ENCODE measurements around the gene CRK. TPM values are rescaled to one million over a fixed set of nuclear protein-coding genes. Genes with fewer than 3 reads are reported as not detected.
"Not testable (repeated sequence)": the region's sequence is repeated elsewhere in the genome, so short reads cannot be mapped to it uniquely, and the experiment has no call there.

CRK gene
- total and polyA plus RNA-seq, 7 donors: 26.4 to 60.4 (median 34.7) TPM

GRCh38 chr17:1449412-1449967 lies 6.5 kb downstream of the CRK start:
- Histone ChIP-seq H3K27ac (no peak overlapping the region), H3K9me3 (no peaks in the 10 kb centered on the region), H3K27me3 (ENCODE audit: insufficient read depth in 3 of 3, low read length in 2 of 3) (no peaks in the 10 kb centered on the region), H3K4me1 (peaks cover 65% of the 10 kb centered on the region), H3K4me3 (no peak overlapping the region), H3K36me3 (ENCODE audit: insufficient read depth in 1 of 2, low read depth in 1 of 2) (peaks cover 2 to 12% of the 10 kb centered on the region in 2 donors)
- no peak for DNase-seq
- intact Hi-C loops (cut with DNase I): no loop called here
- no peak for TF ChIP-seq CTCF (IDR thresholded peaks at IDR 0.05)
- ATAC-seq: no peak
- 72 to 84% (median 83%) methylated on average over 5 of the region's 5 CpGs for WGBS, 3 donors

DNA sequence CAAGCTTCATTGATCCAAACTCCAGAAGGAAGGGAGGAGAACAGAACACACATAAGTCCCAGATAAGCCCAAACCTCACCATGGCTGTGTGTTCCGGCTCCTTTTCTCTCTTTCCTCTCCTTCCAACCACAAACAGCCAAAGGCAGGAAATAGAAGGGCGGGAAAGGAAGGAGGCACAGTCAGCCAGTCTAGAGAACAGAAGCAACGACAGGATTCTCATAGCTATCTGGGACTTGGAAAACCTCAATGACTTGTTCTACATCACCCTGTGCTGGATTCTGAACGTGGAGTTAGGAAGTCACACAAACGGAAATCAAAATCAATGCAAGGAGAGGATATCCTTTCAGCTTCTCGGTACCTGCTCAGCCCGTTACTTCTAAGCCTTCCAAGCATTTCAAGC lies 9.0 kb downstream of the CRK start:
- no peak overlapping the region for H3K4me3 ChIP-seq
- 58 to 69% (median 66%) methylated on average over 7 of the region's 7 CpGs for WGBS, 3 donors
- H3K36me3 ChIP-seq (ENCODE audit: insufficient read depth in 1 of 2, low read depth in 1 of 2): peaks cover 0 to 4% of the 10 kb centered on the region in 2 donors
- H3K4me1 ChIP-seq: peaks cover 40% of the 10 kb centered on the region
- no peak for TF ChIP-seq CTCF (IDR thresholded peaks at IDR 0.05)
- intact Hi-C loops (cut with DNase I): no loop called here
- peak overlapping the region; percentile 42 for H3K27ac ChIP-seq
- DNase-seq (no peak), ATAC-seq (no peak)
- no peaks in the 10 kb centered on the region for H3K27me3 ChIP-seq (ENCODE audit: insufficient read depth in 3 of 3, low read length in 2 of 3)
- no peaks in the 10 kb centered on the region for H3K9me3 ChIP-seq

- DNase-seq (no peak), ATAC-seq (peak in 3 of 4 donors; percentile 2 to 17 (median 13))
- WGBS, 3 donors: 75 to 94% (median 82%) methylated on average over 12 of the region's 12 CpGs
- H3K9me3 ChIP-seq: no peaks in the 10 kb centered on the region
- no peak for TF ChIP-seq CTCF (IDR thresholded peaks at IDR 0.05)
- no peaks in the 10 kb centered on the region for H3K27me3 ChIP-seq (ENCODE audit: insufficient read depth in 3 of 3, low read length in 2 of 3)
- intact Hi-C loops (cut with DNase I): no loop called here
- peak overlapping the region; percentile 23 for H3K27ac ChIP-seq
- no peak overlapping the region for H3K4me3 ChIP-seq
- peaks cover 36% of the 10 kb centered on the region for H3K4me1 ChIP-seq
- H3K36me3 ChIP-seq (ENCODE audit: insufficient read depth in 1 of 2, low read depth in 1 of 2): no peaks in the 10 kb centered on the region
These were observed 9.8 kb downstream of the CRK start for GRCh38 chr17:1446201-1446600.

- peak; percentile 43 to 75 (median 67) for ATAC-seq
- Histone ChIP-seq H3K27ac (peak overlapping the region; percentile 23), H3K4me1 (peaks cover 36% of the 10 kb centered on the region)
- DNase-seq; H3K27me3 ChIP-seq (ENCODE audit: insufficient read depth in 3 of 3, low read length in 2 of 3); H3K4me3 ChIP-seq; H3K36me3 ChIP-seq (ENCODE audit: insufficient read depth in 1 of 2, low read depth in 1 of 2); H3K9me3 ChIP-seq; intact Hi-C loops (cut with DNase I): not testable (repeated sequence)
- WGBS, 3 donors: 49 to 73% (median 60%) methylated on average over 4 of the region's 4 CpGs
These were observed 10.3 kb downstream of the CRK start for GRCh38 chr17:1445695-1446094.

DNA sequence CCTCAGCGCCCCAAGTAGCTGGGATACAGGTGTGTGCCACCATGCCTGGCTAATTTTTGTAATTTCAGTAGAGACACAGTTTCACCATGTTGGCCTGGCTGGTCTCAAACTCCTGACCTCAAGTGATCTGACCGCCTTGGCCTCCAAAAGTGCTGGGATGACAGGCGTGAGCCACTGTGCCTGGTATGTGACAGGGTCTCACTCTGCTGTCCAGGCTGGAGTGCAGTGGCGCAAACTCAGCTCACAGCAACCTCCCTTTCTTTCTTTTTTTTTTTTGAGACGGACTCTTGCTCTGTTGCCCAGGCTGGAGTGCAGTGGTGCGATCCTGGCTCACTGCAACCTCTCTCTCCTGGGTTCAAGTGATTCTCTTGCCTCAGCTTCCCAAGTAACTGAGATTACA lies 13.3 kb downstream of the CRK start:
- ATAC-seq; H3K36me3 ChIP-seq (ENCODE audit: insufficient read depth in 1 of 2, low read depth in 1 of 2); H3K4me3 ChIP-seq; H3K27ac ChIP-seq; DNase-seq; intact Hi-C loops (cut with DNase I); H3K9me3 ChIP-seq; H3K27me3 ChIP-seq (ENCODE audit: insufficient read depth in 3 of 3, low read length in 2 of 3): not testable (repeated sequence)
- WGBS, 3 donors: 88 to 96% (median 93%) methylated on average over 6 of the region's 6 CpGs
- H3K4me1 ChIP-seq: peaks cover 33% of the 10 kb centered on the region

DNA sequence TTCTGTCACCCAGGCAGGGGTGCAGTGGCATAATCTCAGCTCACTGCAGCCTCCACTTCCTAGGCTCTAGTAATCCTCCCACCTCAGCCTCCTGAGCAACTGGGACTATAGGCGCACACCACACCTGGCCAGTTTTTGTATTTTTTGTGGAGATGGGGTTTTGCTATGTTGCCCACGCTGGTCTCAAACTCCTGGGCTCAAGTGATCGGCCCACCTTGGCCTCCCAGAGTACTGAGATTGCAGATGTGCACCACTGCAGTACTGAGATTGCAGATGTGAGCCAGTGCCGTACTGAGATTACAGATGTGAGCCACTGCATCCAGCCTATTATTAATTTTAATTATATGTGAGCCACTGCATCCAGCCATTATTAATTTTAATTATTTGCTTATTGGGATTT lies 13.8 kb downstream of the CRK start:
- Histone ChIP-seq H3K4me3 (no peak overlapping the region), H3K4me1 (peaks cover 32% of the 10 kb centered on the region), H3K9me3 (no peaks in the 10 kb centered on the region), H3K36me3 (ENCODE audit: insufficient read depth in 1 of 2, low read depth in 1 of 2) (no peaks in the 10 kb centered on the region), H3K27ac (no peak overlapping the region), H3K27me3 (ENCODE audit: insufficient read depth in 3 of 3, low read length in 2 of 3) (no peaks in the 10 kb centered on the region)
- ATAC-seq (no peak), DNase-seq (no peak)
- WGBS, 3 donors: 91 to 98% (median 96%) methylated on average over 4 of the region's 4 CpGs
- intact Hi-C loops (cut with DNase I): no loop called here
- no peak for TF ChIP-seq CTCF (IDR thresholded peaks at IDR 0.05)
